GM10248 (cell line): Measurements from ENCODE around the gene SLC25A38.

Source experiments
- CTCF ChIA-PET: fragments of 300-600 bp; sonication (Branson Sonifier 250); formaldehyde crosslinking; extraction: SDS; loops from one replicate; lab custom pipeline; 2021; ENCODE audit warnings: antibody characterized with exemption; lab: Yijun Ruan, JAX
- POLR2A ChIA-PET: fragments of 350-650 bp; sonication (Branson Sonifier 250); formaldehyde crosslinking; extraction: SDS; loops from one replicate; lab custom pipeline; 2020; ENCODE audit warnings: antibody characterized with exemption; lab: Yijun Ruan, JAX
- DNase-seq: peaks from one replicate; pipeline ENCODE4 v3.0.0; 2012; ENCODE audit errors: extremely low spot score
- CTCF ChIP-seq: IDR thresholded peaks from 2 replicates; pipeline ENCODE4 v1.5.1; 2012; ENCODE audit warnings: mild to moderate bottlenecking, low read depth; ENCODE audit errors: extremely low read depth, missing control alignments, control extremely low read depth

The SLC25A38 gene

GRCh38 chr3:39372833-39373232, 10.3 kb upstream of the SLC25A38 start:
- POLR2A ChIA-PET: interaction anchor here (1.1 kb wide), 1 partner anchor 11 kb away, joined by 6 read pairs; no protein-coding TSS in a partner anchor
- no peak for TF ChIP-seq CTCF
- CTCF ChIA-PET: interaction anchor here (1.0 to 8.4 kb wide), 6 partner anchors 9 to 195 kb away, joined by 3 to 137 read pairs (median 4); no protein-coding TSS in a partner anchor
- no peak for DNase-seq

GRCh38 chr3:39376959-39377634, 6.1 kb upstream of the SLC25A38 start:
- POLR2A ChIA-PET: no interaction called here
- TF ChIP-seq CTCF: no peak
- DNase-seq: no peak
- CTCF ChIA-PET: interaction anchor here (1.0 to 8.4 kb wide), 19 partner anchors 13 to 199 kb away, joined by 3 to 137 read pairs (median 6); partner anchors contain the start of genes RPSA and XIRP1

- peak; percentile 70 for DNase-seq
- CTCF ChIA-PET: interaction anchor here (0.8 to 8.4 kb wide), 30 partner anchors 9 to 348 kb away, joined by 3 to 137 read pairs (median 5); partner anchors contain the start of genes RPSA and XIRP1
- TF ChIP-seq CTCF: peak; percentile 89
- POLR2A ChIA-PET: no interaction called here
Measured at GRCh38 chr3:39378088-39378487, 5.1 kb upstream of the SLC25A38 start.

- CTCF ChIA-PET: interaction anchor here (0.9 to 8.4 kb wide), 15 partner anchors 8 to 349 kb away, joined by 3 to 137 read pairs (median 6); partner anchors contain the start of genes RPSA and XIRP1
- DNase-seq: no peak
- POLR2A ChIA-PET: no interaction called here
Measured at GRCh38 chr3:39378957-39379777, 4.0 kb upstream of the SLC25A38 start.

GRCh38 chr3:39379778-39380155, 3.4 kb upstream of the SLC25A38 start:
- POLR2A ChIA-PET: no interaction called here

More at GRCh38 chr3:39378957-39379777, 4.0 kb upstream of the SLC25A38 start:
- no peak for TF ChIP-seq CTCF

More at GRCh38 chr3:39379778-39380155, 3.4 kb upstream of the SLC25A38 start:
- TF ChIP-seq CTCF: no peak
- CTCF ChIA-PET: interaction anchor here (0.9 to 8.4 kb wide), 5 partner anchors 84 to 202 kb away, joined by 3 to 137 read pairs (median 15); partner anchors contain the start of gene XIRP1
- DNase-seq: no peak
